HG02759 (cell line): ENCODE results near the gene ILDR1.

Experiments used
- ATAC-seq: cut with Tn5 transposase; IDR thresholded peaks from one replicate; pipeline ENCODE4 v1.9.1; 2021; ENCODE audit warnings: mild to moderate bottlenecking, moderate library complexity; ENCODE audit not compliant: unreplicated experiment

ILDR1 gene

GRCh38 chr3:121995161-121996137, 26.6 kb downstream of the ILDR1 start:
- ATAC-seq: peak; percentile 23

- ATAC-seq: no peak
Measured at GRCh38 chr3:121994551-121994950, 27.5 kb downstream of the ILDR1 start.

GRCh38 chr3:121992601-121993560, 29.2 kb downstream of the ILDR1 start:
- peak; percentile 76 for ATAC-seq

- no peak for ATAC-seq
Measured at GRCh38 chr3:121989943-121990342, 32.1 kb downstream of the ILDR1 start.

GRCh38 chr3:121988146-121988545, 33.9 kb downstream of the ILDR1 start:
- ATAC-seq: no peak

GRCh38 chr3:121985846-121986245, 36.2 kb downstream of the ILDR1 start:
- ATAC-seq: no peak

GRCh38 chr3:121981473-121981872, 40.6 kb downstream of the ILDR1 start:
- ATAC-seq: no peak

GRCh38 chr3:121980450-121980796, 41.6 kb downstream of the ILDR1 start:
- ATAC-seq: peak; percentile 33

GRCh38 chr3:121979734-121980449, 42.2 kb downstream of the ILDR1 start:
- ATAC-seq: peak; percentile 67

- peak; percentile 19 for ATAC-seq
Measured at GRCh38 chr3:121979246-121979645, 42.8 kb downstream of the ILDR1 start.

- ATAC-seq: no peak
Measured at GRCh38 chr3:121976727-121977126, 45.3 kb downstream of the ILDR1 start.

GRCh38 chr3:121975702-121976302, 46.2 kb downstream of the ILDR1 start:
- no peak for ATAC-seq

GRCh38 chr3:121974601-121975111, 47.4 kb downstream of the ILDR1 start:
- ATAC-seq: no peak

- no peak for ATAC-seq
Measured at GRCh38 chr3:121970047-121970446, 52.0 kb downstream of the ILDR1 start.

- no peak for ATAC-seq
Measured at GRCh38 chr3:121969631-121970030, 52.4 kb downstream of the ILDR1 start.

- ATAC-seq: no peak
Measured at GRCh38 chr3:121963608-121964007, 58.4 kb downstream of the ILDR1 start.

GRCh38 chr3:121962443-121962842, 59.6 kb downstream of the ILDR1 start:
- no peak for ATAC-seq

- no peak for ATAC-seq
Measured at GRCh38 chr3:121961283-121961682, 60.8 kb downstream of the ILDR1 start.

- no peak for ATAC-seq
Measured at GRCh38 chr3:121958801-121959200, 63.2 kb downstream of the ILDR1 start.
